Fibroblast of lung (primary cell): ENCODE measurements around the gene FLOT1. TPM values are rescaled to one million over a fixed set of nuclear protein-coding genes. Genes with fewer than 3 reads are reported as not detected.

Experiments
- DNase-seq, 2 donors: peaks; one replicate each; pipeline versions ENCODE4 v3.0.0 to v3.0.0-alpha.2; 2010; ENCODE audit warnings: low read depth in 2 of 2
- H2AFZ ChIP-seq: 2 replicates; pipeline ENCODE4 v1.5.1; 2012; ENCODE audit warnings: low read length, control low read depth, inconsistent platforms
- H3K27ac ChIP-seq: 2 replicates; pipeline ENCODE4 v1.5.1; 2011; ENCODE audit warnings: low read length, control low read depth; ENCODE audit not compliant: insufficient read depth
- H3K27me3 ChIP-seq: 2 replicates; pipeline ENCODE4 v1.5.1; 2011; ENCODE audit warnings: mild to moderate bottlenecking, low read length; ENCODE audit not compliant: control insufficient read depth, insufficient read depth
- H3K36me3 ChIP-seq: 2 replicates; pipeline ENCODE4 v1.5.1; 2011; ENCODE audit warnings: low read length; ENCODE audit not compliant: control insufficient read depth, insufficient read depth
- H3K4me1 ChIP-seq: 2 replicates; pipeline ENCODE4 v1.5.1; 2011; ENCODE audit warnings: low read length; ENCODE audit not compliant: control insufficient read depth, insufficient read depth; ENCODE audit errors: extremely low read depth
- H3K4me2 ChIP-seq: 2 replicates; pipeline ENCODE4 v1.5.1; 2011; ENCODE audit warnings: low read length, control low read depth; ENCODE audit not compliant: insufficient read depth; ENCODE audit errors: extremely low read depth
- H3K4me3 ChIP-seq, 4 experiments: fragments of 200-600 bp in 1 of 4; sonication (generic) in 1 of 4; replicated peaks in 1 of 4; 2 replicates each; pipeline ENCODE4 v1.5.1; 2011 to 2016; ENCODE audit warnings: low read length in 4 of 4, low read depth in 3 of 4, mild to moderate bottlenecking in 3 of 4, control low read depth in 2 of 4, inconsistent platforms in 1 of 4, mixed read lengths in 1 of 4; ENCODE audit not compliant: insufficient read depth in 1 of 4; ENCODE audit errors: control extremely low read depth in 1 of 4
- H3K79me2 ChIP-seq: 2 replicates; pipeline ENCODE4 v1.5.1; 2012; ENCODE audit warnings: mild to moderate bottlenecking, low read length, inconsistent platforms; ENCODE audit not compliant: control insufficient read depth, insufficient read depth
- H3K9ac ChIP-seq: 2 replicates; pipeline ENCODE4 v1.5.1; 2011; ENCODE audit warnings: mild to moderate bottlenecking, low read length, control low read depth; ENCODE audit not compliant: insufficient read depth
- H3K9me3 ChIP-seq: 2 replicates; pipeline ENCODE4 v1.5.1; 2012; ENCODE audit warnings: low read depth, low read length; ENCODE audit not compliant: control insufficient read depth, insufficient read depth
- H4K20me1 ChIP-seq: 2 replicates; pipeline ENCODE4 v1.5.1; 2011; ENCODE audit warnings: low read length; ENCODE audit not compliant: control insufficient read depth, insufficient read depth; ENCODE audit errors: extremely low read depth
- CTCF ChIP-seq, 2 donors: IDR thresholded peaks in 1 of 2; conservative IDR thresholded peaks in 1 of 2; 1 replicate in 1 of 2; 2 replicates in 1 of 2; pipeline ENCODE4 v1.5.1; 2011 to 2012; ENCODE audit warnings: low read length in 2 of 2, control low read depth in 1 of 2, inconsistent platforms in 1 of 2, low read depth in 1 of 2, mild to moderate bottlenecking in 1 of 2
- EZH2 ChIP-seq: IDR thresholded peaks from 2 replicates; pipeline ENCODE4 v1.5.1; 2012; ENCODE audit warnings: low read length, control low read depth, mild to moderate bottlenecking; ENCODE audit errors: missing control alignments
- polyA plus RNA-seq, 2 donors: library from polyadenylated mRNA; depleted of rRNA in 1 of 2; stranded (reverse) in 1 of 2; unstranded in 1 of 2; fragments of >200 nt; gene quantifications; 2 replicates each; pipeline ENCODE4 v1.2.1, GENCODE V29; 2011 to 2012; ENCODE audit warnings: missing spikeins in 1 of 2
- total RNA-seq: library from RNA; depleted of rRNA; stranded (reverse); fragments of >200 nt; gene quantifications from 2 replicates; pipeline ENCODE4 v1.2.1, GENCODE V29; 2014

FLOT1 gene
- total and polyA plus RNA-seq, 2 donors (not counting 1 experiment from before 2014, with no cell fraction given): 180 to 301 TPM

- Histone ChIP-seq H3K4me3 (peak within 1 kb of the TSS; percentile 80 to 95 (median 92)), H3K4me1 (peaks cover 24% of the 10 kb centered on the region), H3K4me2 (peak within 1 kb of the TSS; percentile 100), H3K27me3 (no peaks in the 10 kb centered on the region), H3K36me3 (peaks cover 10% of the 10 kb centered on the region), H4K20me1 (no peaks in the 10 kb centered on the region), H2AFZ (no peak within 1 kb of the TSS), H3K27ac (peak within 1 kb of the TSS; percentile 99), H3K9me3 (no peaks in the 10 kb centered on the region), H3K79me2 (peaks cover 83% of the 10 kb centered on the region), H3K9ac (peak within 1 kb of the TSS; percentile 97)
- no peak for TF ChIP-seq EZH2
- TF ChIP-seq CTCF (conservative IDR thresholded peaks at IDR 0.05 in 1 of 2, IDR thresholded peaks at IDR 0.05 in 1 of 2; ENCODE audit: low read depth in 1 of 2, low read length in 2 of 2): no peak
- DNase-seq: peak in 1 of 2 donors; percentile 66
These were observed 56.2 kb downstream of the FLOT1 start, which contains the start of gene PPP1R18 for GRCh38 chr6:30686009-30686907. Gene PPP1R18 (minus strand): TSS chr6:30686645. CDS start chr6:30686018, 627 bp downstream.

GRCh38 chr6:30685157-30686008 is 57.1 kb downstream of the FLOT1 start:
- H3K27ac ChIP-seq: peak overlapping the region; percentile 99
- no peaks in the 10 kb centered on the region for H3K9me3 ChIP-seq
- no peaks in the 10 kb centered on the region for H3K27me3 ChIP-seq
- TF ChIP-seq EZH2 (no peak), CTCF (conservative IDR thresholded peaks at IDR 0.05 in 1 of 2, IDR thresholded peaks at IDR 0.05 in 1 of 2; ENCODE audit: low read depth in 1 of 2, low read length in 2 of 2) (peak in 1 of 2 donors; percentile 39)
- no peaks in the 10 kb centered on the region for H4K20me1 ChIP-seq
- no peak overlapping the region for H2AFZ ChIP-seq
- peak overlapping the region; percentile 98 for H3K4me2 ChIP-seq
- H3K36me3 ChIP-seq: peaks cover 10% of the 10 kb centered on the region
- H3K4me1 ChIP-seq: peaks cover 26% of the 10 kb centered on the region
- peak overlapping the region; percentile 63 for H3K9ac ChIP-seq
- peaks cover 92% of the 10 kb centered on the region for H3K79me2 ChIP-seq
- DNase-seq: peak in 1 of 2 donors; percentile 34
- H3K4me3 ChIP-seq: peak overlapping the region; percentile 80 to 95 (median 92)
